ENCODE results near the gene SLC6A1. TPM values are rescaled to one million over a fixed set of nuclear protein-coding genes. Genes with fewer than 3 reads are reported as not detected.
"Not testable (repeated sequence)": the region's sequence is repeated elsewhere in the genome, so short reads cannot be mapped to it uniquely, and the experiment has no call there.

Gene SLC6A1
- total RNA-seq, 1 donor from 2014 or later = 6.3 TPM

- no peaks in the 10 kb centered on the region for H3K27me3 ChIP-seq
- H3K27ac ChIP-seq = no peak overlapping the region
- peaks cover 0 to 3% of the 10 kb centered on the region in 2 donors for H3K9me3 ChIP-seq
- no peak overlapping the region for H3K4me3 ChIP-seq
- H3K4me1 ChIP-seq = peaks cover 0 to 8% of the 10 kb centered on the region in 2 donors
- no peak for DNase-seq (ENCODE audit: low spot score in 2 of 2)
- intact Hi-C loops (cut with DNase I) = loop anchor here (5.0 kb wide), 3 partner anchors 35 to 210 kb away; partner anchors contain the start of gene ATG7
- no peaks in the 10 kb centered on the region for H3K36me3 ChIP-seq
- TF ChIP-seq CTCF (IDR thresholded peaks at IDR 0.05) = no peak
Observed at GRCh38 chr3:11062704-11063103, 70.2 kb downstream of the SLC6A1 start.

GRCh38 chr3:11071096-11071755 is 78.7 kb downstream of the SLC6A1 start:
- H3K9me3 ChIP-seq = peaks cover 0 to 8% of the 10 kb centered on the region in 2 donors
- DNase-seq (ENCODE audit: low spot score in 2 of 2) = no peak
- no peaks in the 10 kb centered on the region for H3K4me1 ChIP-seq
- no peaks in the 10 kb centered on the region for H3K36me3 ChIP-seq
- TF ChIP-seq CTCF (IDR thresholded peaks at IDR 0.05) = no peak
- H3K4me3 ChIP-seq = no peak overlapping the region
- no peak overlapping the region for H3K27ac ChIP-seq
- intact Hi-C loops (cut with DNase I) = no loop called here
- H3K27me3 ChIP-seq = no peaks in the 10 kb centered on the region

- Histone ChIP-seq H3K27ac (no peak overlapping the region), H3K27me3 (no peaks in the 10 kb centered on the region), H3K9me3 (peaks cover 0 to 6% of the 10 kb centered on the region in 2 donors), H3K4me3 (no peak overlapping the region), H3K36me3 (no peaks in the 10 kb centered on the region), H3K4me1 (no peaks in the 10 kb centered on the region)
- TF ChIP-seq CTCF (IDR thresholded peaks at IDR 0.05) = no peak
- intact Hi-C loops (cut with DNase I) = no loop called here
- DNase-seq (ENCODE audit: low spot score in 2 of 2) = no peak
Observed at GRCh38 chr3:11072631-11073030, 80.1 kb downstream of the SLC6A1 start.

GRCh38 chr3:11074011-11074410 is 81.5 kb downstream of the SLC6A1 start:
- no peak overlapping the region for H3K4me3 ChIP-seq
- intact Hi-C loops (cut with DNase I) = no loop called here
- no peaks in the 10 kb centered on the region for H3K36me3 ChIP-seq
- no peaks in the 10 kb centered on the region for H3K4me1 ChIP-seq
- H3K9me3 ChIP-seq = no peaks in the 10 kb centered on the region
- no peak overlapping the region for H3K27ac ChIP-seq
- no peak for TF ChIP-seq CTCF (IDR thresholded peaks at IDR 0.05)
- no peak for DNase-seq (ENCODE audit: low spot score in 2 of 2)
- no peaks in the 10 kb centered on the region for H3K27me3 ChIP-seq

- intact Hi-C loops (cut with DNase I) = no loop called here
- H3K4me3 ChIP-seq = no peak overlapping the region
- DNase-seq (ENCODE audit: low spot score in 2 of 2) = no peak
- H3K27me3 ChIP-seq = no peaks in the 10 kb centered on the region
- no peak for TF ChIP-seq CTCF (IDR thresholded peaks at IDR 0.05)
- H3K36me3 ChIP-seq = no peaks in the 10 kb centered on the region
- no peaks in the 10 kb centered on the region for H3K9me3 ChIP-seq
- no peak overlapping the region for H3K27ac ChIP-seq
- no peaks in the 10 kb centered on the region for H3K4me1 ChIP-seq
Observed at GRCh38 chr3:11074451-11074850, 81.9 kb downstream of the SLC6A1 start.

GRCh38 chr3:11075122-11075521 is 82.6 kb downstream of the SLC6A1 start:
- H3K27ac ChIP-seq; intact Hi-C loops (cut with DNase I); H3K4me3 ChIP-seq; H3K4me1 ChIP-seq; H3K9me3 ChIP-seq; H3K36me3 ChIP-seq; DNase-seq (ENCODE audit: low spot score in 2 of 2); H3K27me3 ChIP-seq: not testable (repeated sequence)
